Tibial nerve (tissue), 4 donors: Measurements from ENCODE around the gene EP400.

Experiments
- CTCF ChIP-seq, 5 experiments: fragments of 200-600 bp in 3 of 5; fragments of 450-650 bp in 2 of 5; sonication (generic) in 3 of 5; IDR thresholded peaks; one replicate each; pipeline ENCODE4 v1.5.1; 2016 to 2019; ENCODE audit warnings: antibody characterized with exemption in 5 of 5, mild to moderate bottlenecking in 3 of 5, moderate library complexity in 2 of 5
- EP300 ChIP-seq, 2 donors: sonication (generic); formaldehyde crosslinking; IDR thresholded peaks; one replicate each; pipeline ENCODE4 v1.6.1; 2017; ENCODE audit warnings: antibody characterized with exemption in 2 of 2, mild to moderate bottlenecking in 1 of 2
- POLR2A ChIP-seq, 2 donors: fragments of 450-650 bp; IDR thresholded peaks; one replicate each; pipeline ENCODE4 v1.6.1; 2017; ENCODE audit warnings: antibody characterized with exemption in 2 of 2, mild to moderate bottlenecking in 2 of 2, moderate library complexity in 2 of 2

GRCh38 chr12:131905081-131905629, 44.6 kb upstream of the EP400 start:
- TF ChIP-seq EP300 (IDR thresholded peaks at IDR 0.05): no peak
- no peak for TF ChIP-seq CTCF (IDR thresholded peaks at IDR 0.05)
- no peak for TF ChIP-seq POLR2A (IDR thresholded peaks at IDR 0.05)
